ENCODE results near the gene ST14.
"Not testable (repeated sequence)": the region's sequence is repeated elsewhere in the genome, so short reads cannot be mapped to it uniquely, and the experiment has no call there.

Gene ST14

DNA sequence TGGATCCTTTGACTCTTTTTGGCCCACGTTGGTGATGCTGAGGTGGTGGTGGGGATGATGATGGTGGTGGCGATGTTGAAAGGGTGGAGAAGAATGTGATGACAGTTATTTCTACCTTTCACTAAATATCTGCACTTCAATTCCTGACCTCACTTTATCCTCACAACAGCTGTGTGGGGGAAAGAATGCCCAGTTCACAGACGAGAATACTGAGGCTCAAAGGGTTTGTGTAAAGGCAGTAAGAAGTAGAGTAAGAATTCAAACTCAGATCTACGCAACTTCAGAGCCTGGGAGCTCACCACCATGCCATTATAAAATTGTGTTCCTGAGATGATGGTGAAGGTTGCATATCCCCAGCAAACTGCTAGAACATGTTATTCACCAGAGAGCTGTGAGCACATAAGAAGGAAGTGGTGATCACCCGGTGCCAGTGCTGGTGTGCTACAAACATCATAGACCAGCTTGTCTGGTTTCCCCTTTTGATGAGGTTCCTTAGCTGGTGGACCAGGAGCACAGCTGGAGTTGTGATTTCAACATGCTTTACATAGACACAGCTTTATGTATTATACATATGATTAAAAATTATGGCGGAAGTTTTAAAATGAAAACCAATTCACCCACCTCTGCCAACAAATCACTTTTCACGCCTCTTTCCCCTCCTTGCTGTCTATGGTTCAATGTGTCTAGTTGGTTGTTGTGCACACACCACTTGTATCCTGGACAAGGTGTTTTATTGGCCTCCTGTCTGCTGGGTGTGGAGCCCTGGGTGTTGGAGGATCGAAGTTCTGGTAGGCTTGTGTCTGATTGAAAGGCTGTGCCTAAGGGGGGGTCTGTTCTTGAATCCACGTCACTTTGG is 6.2 kb downstream of the ST14 start:
- no peak for DNase-seq

DNA sequence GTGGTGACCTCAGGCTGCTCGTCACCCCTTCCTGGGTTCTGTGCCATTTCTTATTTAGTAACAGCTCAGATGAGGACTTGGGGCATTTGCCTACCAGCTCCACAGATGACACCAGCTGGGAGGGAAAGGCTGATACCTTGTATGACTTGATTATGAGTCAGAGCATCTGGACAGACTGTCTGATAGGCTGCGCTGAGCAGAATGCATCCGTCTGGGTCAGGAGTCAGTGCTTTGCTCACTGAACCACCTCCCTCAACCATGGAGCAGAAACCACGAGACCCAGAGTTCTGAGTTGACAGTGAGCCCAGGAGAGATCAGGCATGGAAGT is 6.8 kb downstream of the ST14 start:
- DNase-seq = no peak

DNA sequence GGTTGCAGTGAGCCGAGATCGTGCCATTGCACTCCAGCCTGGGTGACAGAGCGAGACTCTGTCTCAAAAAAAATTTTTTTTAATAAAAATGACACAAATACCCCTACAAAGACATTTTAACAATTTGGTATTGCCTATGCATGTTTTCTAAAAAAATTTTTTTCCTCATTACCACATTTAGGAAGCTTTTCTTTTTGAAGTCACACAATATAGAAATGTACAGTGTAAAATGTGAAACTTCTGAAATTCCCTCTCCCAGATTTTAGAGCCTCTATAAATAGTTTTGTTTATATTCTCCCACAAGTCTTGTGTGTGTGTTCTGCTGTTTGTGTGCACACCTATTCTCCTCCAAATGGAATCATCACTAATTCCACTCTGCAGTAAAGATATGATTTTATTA is 7.6 kb downstream of the ST14 start:
- no peak for DNase-seq

DNA sequence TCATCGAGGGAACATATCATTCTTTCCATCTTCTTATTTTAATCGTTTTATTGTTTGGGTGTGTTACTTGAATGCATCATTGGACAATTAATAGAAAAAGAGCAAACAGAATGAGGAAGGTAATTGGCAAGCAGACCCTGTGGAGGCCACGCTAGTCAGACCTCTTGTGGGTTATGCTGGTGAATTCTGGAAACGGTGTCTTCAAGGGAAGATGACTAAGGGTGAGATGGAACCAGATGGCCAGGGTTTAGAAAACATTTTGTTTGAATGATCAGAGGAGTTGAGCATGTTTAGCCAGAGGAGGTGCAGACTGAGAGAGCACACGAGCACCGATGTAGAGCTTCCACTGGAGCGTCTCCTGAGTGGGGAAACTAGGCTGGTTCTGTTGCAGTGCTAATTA is 8.5 kb downstream of the ST14 start:
- no peak for DNase-seq

DNA sequence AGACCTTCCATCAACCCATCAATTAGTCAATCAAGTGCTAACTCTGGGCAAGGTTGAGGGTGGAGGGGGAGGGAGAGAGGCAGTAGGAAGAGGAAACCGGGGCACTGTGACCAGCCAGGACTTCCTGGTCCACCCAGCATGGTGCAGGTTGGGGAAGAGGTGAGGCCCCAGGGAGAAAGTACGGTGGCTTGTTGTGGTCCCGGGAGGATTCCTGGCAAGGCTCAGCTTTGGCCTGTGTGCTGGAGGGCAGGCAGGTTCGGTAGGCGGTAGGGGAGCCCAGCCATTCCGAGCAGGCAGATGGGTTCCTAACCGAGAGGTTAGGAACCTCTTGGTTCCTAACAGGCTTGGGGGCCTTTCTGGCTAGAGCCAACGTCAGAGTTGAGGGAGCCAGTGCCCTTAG is 10.8 kb downstream of the ST14 start:
- no peak for DNase-seq

DNA sequence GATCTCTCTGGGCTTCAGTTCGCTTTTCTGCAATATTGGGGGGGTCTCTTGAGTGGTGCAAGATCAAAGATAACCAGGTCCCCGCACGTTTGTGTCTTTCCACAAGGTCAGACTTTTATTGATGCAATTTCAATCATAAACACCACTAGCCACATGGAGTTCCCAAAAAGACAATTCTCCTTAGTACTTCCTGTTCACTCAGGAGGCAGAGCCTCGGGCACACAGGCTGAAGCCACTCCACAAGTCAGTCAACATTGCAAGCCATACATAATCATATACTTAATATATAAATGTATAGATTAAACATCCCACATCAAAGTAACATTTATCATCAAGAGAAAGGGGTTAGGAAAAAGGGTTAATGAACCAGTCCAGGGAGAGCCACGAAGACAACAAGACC is 12.0 kb downstream of the ST14 start:
- DNase-seq = no peak

DNA sequence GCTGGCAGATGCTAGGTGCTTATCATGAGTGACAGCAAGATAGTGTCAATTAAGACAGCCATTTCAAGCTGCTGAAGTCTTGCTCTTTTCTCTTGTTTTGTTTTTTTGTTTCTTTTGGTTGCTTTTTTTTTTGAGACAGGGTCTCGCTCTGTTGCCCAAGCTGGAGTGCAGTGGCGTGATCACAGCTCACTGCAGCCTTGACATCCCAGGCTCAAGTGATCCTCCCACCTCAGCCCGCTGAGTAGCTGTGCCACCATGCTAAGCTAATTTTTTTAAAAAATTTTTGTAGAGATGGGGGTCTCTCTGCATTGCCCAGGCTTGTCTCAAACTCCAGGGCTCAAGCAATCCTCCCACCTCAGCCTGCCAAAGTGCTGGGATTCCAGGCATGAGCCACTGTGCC is 12.4 kb downstream of the ST14 start:
- not testable (repeated sequence) for DNase-seq

DNA sequence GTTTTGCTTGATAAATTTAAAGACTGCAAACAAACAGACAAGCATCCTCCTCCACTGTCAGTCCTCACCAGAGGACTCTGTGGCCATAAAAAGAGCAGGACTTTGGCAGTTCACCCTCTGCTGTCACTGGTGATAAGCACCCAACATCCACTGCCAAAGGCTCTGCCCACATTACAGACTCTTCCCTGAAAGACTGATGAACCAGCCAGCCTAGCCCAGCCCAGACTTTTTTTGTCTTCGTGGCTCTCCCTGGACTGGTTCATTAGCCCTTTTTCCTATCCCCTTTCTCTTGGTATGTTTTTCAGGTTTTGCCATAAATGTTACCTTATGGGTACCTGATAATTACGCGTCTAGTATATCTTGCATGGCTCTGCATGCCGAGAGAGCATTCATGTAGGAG is 15.1 kb downstream of the ST14 start:
- no peak for DNase-seq

DNA sequence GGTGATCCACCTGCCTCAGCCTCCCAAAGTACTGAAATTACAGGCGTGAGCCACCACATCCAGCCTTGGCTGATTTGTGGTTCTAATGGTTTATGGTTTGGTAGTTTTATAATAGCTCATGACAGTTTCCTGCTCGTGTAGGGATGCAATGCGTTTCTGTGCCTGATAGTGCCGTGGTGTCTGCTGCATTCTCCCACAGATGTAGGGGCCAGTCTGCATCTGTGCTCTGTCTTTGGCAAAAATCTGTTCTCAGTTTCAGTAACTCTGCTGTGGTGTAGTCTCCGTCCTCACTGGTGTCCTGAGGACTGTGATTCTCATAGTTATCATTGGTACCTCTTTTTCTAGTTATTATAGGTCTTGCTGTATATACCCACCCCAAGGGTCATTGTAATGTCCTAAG is 16.3 kb downstream of the ST14 start:
- DNase-seq = no peak

DNA sequence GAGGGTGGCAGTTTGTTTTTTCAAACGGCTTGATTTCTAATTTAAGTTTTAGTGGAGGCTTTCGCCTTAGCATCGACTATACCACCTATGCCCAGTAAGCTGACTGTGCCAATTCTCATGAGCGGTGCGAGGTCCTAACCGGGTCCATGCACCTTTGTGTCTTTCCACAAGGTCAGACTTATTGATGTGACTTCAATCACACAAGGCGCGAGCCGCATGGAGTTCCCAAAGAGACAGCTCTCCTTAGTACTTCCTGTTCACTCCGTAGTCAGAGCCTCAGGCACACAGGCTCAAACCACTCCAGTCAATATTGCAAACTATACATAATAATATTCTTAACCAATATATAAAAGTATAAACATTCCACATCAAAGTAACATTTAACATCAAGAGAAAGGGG is 18.2 kb downstream of the ST14 start:
- DNase-seq = no peak

DNA sequence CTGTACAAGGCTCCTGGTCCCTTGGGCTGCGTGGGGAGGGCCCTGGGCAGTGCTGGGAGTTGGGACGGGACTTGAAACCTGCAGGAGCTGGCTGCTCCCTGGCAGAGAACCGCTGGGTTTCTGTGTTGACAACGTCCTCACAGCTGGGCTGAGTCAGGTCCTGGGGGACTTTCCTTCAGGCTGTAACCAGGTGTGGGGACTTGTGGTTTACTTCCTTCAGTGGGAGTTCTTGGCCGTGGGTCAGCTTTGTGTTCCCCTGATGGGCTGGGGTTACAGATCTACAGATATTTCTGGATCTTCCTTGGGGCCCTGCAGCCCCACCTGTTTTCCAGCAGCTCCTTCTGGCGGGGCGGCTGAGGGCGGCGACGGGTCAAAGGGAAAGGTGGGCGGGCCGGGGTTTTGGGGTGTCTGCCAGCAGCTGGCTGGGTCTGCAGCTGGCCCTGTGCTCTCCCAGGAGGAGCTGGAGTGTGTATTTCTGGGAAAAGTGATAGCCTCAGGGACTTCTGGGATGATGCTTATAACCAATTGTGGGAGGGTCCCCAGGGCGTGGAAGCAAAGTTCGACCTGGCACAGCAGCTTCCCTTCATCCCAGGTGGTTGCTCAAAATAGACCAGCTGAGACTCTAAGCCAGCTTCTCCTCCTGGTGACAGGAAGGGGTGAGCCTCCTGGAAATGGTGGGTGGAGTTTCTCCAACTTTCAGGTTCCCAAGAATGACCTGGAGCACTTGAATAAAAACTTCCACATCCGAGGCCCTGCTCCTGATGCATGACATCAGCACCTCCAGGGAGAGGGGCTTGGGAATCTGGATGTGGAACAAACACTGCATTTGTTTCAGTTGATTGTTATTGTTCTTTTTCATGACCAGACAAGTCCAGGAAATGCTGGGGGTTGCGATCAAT is 19.1 kb downstream of the ST14 start:
- no peak for DNase-seq

DNA sequence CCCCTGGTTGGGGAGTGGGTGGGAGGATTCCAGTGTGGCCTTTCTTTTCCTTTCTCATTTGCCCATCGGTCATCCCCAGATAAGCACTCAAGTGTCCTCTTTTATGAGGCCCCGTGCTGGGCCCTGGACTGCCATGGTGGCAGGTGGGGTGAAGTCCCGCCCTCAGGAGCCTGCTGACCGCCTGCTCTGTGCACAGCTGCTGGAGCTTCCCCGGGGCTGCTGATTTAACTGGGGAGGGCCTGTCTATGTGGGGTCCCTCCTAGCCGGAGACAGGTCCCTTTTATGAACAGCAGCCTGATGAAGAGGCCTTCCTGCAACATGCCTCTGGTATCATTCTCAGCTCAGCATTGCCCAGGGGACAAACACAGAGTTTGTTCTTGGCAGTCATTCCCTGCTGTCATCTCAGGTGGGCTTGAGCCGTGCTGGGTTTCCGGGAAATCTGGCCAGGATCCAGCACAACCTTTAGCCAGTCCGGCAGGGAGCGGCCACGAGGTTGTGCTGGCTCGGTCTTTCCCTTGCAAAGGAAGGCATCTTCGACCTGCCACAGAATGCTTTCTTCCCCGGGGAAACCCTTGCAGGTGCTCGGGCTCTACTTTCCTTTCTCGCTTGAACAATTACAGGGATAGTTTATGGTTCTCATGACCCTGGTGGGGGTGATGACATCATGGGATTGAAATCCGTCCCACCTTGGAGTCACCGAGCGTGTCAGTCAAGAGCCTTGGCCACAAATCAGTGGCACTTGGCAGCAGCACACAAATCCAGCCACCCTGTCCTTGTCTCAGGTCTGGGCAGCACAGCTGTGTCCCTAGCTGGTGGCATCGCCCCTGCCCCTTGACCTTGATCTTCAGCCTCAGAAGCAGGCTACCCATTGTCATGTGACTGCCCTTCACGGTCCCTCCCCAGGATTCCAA is 20.1 kb downstream of the ST14 start:
- DNase-seq = no peak

DNA sequence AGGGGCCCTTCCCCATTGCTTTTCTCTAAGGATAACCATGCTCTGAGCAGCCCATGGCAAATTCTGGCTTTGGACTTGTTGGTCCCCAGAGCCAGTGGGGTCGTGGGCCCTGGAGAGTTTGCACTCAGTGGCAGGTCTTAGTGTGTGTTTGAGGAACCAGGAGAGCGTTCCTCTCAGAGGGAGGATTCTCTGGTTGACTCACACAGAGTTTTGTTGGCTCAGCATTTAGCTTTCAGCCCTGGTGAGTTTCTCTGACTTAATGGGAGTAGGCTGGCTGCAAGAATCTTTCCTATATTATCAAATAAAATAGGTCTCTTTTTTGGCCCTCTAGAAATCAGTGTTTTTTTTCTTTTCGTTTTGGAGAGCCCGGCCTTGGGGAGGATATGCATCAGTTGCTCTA is 20.9 kb downstream of the ST14 start:
- DNase-seq = no peak

DNA sequence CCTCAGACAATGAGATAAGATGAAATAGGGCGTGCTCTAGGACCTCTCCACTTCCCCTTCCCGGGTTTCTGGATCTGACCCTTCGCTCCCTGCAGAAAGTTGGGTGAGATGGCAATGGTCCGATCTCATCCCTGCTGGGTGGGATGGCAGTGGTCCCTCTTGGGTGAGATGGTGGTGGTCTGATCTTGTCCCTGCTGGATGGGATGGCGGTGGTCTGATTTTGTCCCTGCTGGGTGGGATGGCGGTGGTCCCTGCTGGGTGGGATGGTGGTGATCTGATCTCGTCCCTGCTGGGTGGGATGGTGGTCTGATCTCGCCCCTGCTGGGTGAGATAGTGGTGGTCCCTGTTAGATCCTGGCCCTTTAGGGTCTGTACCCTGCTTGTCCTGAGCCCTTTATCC is 21.3 kb downstream of the ST14 start:
- no peak for DNase-seq

DNA sequence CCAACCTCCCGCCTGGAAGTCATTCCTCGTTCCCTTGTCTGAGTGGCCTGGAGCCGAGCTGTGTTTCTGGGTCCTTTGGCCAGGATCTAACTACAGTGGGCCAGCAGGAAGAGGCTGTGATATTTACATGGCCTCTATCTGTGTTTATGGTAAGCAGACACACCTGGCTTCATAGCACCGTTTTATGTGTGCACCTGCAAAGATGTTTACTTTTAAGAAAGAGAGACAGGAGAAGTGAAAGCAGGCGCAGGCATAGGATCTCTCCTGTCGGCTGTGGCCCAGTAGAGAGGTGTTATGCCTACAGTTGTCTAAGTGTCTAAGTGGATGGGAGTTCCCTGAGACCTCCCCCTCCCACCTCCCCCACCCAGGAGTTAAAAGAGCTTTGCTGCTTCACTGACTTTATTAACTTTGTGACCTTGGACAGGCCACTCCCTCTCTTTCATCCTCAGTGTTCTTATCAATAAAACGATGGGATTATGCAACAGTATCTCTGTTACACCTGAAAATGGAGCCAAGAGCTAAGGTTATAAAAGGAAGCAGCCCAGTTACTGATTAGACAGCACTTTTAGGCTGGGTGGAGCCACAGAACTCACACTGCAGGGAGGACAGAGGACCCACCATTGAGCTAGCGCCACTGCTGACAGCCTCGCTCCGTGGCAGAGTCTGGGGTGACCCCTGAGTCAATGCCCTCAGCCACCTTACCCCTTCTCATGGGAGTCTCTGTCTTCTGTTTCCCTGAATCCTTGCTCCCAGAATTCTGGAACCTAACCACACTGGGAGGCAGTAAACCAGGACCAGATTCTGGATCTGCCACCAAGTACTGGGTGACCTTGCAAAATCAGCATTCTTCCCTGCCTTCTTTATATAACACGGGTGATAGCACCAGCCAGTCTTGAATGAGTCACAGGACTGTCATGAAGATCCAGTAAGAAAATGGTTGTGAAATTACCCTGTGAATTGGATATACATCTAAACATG is 22.0 kb downstream of the ST14 start:
- DNase-seq = no peak

DNA sequence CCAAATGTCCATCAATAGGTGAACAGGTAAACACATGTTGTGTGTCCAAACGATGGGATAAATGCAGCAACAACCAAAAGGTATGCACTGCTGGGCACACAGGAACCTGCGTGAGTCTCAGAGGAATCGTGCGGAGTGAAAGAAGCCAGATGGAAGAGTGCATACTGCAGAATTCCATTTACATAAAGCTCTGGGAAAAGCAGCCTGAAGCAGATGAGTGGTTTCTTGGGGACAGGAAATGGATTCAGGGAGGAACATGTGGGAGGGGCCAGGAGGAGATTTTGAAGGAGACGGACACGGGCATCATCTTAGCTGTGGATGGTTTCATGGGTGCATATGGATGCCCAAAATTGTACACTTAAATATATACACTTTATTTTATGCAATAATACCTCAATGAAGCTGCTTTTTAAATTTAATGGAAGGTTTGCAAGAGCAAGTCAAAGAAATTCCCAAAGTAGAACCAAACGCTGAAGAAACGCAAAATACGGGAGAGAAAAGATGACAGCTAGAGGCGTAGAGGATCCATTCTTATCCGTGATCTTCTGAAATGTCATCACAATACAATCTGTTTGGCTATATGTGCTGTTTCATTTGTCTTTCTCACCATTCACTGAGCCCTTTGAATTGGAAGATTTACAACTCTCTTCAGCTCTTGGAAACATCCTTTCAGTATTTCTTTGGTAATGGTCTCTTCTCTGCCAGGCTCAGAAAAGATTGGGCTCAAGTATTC is 24.5 kb downstream of the ST14 start:
- DNase-seq = no peak

DNA sequence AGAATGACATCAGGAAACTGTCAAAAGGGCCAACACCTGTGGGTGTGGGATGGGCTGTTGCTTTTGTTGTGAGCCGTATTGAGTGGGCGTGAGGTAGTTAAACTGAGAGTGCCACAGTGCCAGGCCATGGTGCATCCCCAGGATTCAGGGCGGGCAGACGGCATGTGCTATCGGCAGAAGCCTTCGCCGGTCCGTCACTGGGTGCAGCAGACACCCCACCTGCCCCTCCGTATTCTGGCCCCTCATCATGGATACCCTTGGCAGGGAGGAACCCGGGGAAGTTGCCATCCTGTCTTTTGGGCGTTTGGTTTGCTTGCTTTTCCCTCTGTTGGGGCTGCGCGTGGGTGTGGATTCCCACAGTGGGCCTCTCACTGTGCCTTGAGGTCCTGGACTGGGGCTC is 27.5 kb downstream of the ST14 start:
- DNase-seq = no peak

DNA sequence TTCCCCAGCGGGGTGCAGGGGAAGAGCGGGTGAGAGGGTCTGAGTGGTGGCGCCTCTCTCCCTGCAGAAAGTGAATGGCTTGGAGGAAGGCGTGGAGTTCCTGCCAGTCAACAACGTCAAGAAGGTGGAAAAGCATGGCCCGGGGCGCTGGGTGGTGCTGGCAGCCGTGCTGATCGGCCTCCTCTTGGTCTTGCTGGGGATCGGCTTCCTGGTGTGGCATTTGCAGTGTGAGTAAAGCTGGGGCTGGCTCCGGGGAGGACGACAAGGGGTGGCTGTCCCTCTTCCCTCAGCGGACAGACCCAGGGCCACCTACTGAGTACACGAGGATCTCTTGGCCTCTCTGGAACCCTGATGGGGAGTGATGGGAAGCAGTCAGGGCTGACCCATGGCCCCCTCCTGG is 28.5 kb downstream of the ST14 start:
- no peak for DNase-seq

DNA sequence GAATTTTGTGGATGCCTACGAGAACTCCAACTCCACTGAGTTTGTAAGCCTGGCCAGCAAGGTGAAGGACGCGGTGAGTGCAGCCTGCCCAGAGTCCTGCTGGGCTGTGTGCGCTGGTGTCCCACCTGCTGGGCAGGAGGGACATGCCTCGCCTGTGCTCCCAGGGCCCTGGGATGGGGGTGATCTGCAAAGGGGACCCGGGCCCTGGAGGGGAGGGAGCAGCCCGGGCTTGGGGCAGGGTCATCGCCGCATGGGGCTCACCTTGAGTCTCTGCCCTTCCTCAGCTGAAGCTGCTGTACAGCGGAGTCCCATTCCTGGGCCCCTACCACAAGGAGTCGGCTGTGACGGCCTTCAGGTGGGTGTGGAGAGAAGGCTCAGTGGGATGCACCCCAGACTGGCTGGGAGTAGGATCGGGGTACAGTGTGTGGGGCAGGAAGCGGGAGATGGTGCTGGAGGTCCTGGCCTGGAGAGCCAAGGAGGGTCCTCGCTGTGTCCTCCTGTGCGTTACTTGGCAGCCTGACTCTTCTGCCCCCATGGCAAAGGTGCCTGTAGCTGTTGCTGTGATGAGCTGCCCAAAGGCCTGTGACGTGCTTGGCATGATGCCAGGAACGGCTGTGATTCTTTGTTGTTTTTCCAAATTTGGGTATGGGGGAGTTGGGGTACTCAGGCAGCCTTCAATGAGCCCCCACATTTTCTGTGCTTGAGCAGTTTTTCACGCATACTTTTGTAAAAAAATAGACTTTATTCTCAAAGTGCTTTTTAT is 29.2 kb downstream of the ST14 start:
- no peak for DNase-seq

DNA sequence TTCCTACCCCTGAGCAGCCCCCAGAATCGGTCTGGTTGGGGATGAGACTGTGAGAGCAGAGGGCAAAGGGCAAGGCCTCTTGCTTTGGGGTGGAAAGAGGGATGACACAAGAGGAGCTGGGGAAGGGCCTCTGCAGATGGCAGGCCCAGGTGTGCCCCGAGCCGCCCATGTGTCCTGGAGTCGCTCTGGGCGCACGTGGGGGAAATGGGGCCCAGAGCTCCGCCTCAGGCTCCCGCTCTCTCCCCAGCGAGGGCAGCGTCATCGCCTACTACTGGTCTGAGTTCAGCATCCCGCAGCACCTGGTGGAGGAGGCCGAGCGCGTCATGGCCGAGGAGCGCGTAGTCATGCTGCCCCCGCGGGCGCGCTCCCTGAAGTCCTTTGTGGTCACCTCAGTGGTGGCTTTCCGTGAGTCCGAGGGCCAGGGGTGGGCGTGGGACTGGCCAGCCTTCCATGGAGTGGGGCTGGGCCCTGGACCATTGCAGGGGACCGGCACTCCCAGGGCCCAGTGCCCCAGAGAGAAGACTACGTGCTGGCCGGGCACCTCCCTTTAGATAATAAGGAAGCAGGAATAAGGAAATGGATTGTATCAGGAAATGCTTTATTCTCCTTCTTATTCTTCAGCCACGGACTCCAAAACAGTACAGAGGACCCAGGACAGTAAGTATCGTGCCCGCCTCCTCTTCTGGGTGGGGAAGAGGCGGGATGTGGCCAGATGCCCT is 30.1 kb downstream of the ST14 start:
- DNase-seq = no peak
